ENCODE data around the gene CHN1.

The CHN1 gene

GRCh38 chr2:174796319-174796771 lies 208.8 kb downstream of the CHN1 start:
- no peak for TF ChIP-seq CTCF (IDR thresholded peaks at IDR 0.05; ENCODE audit: low read depth, low read length, missing control alignments)
- in situ Hi-C loops (cut with HindIII; ENCODE audit: low pct_ligation_motif_present, low sequenced_read_pairs), result no loop called here

GRCh38 chr2:174794851-174795374 lies 210.3 kb downstream of the CHN1 start:
- H3K36me3 ChIP-seq (replicated peaks), result no peaks in the 10 kb centered on the region
- H3K27me3 ChIP-seq (replicated peaks), result no peaks in the 10 kb centered on the region
- no peak overlapping the region for H3K27ac ChIP-seq
- TF ChIP-seq CTCF (IDR thresholded peaks at IDR 0.05; ENCODE audit: low read depth, low read length, missing control alignments), result no peak
- no peak overlapping the region for H3K4me3 ChIP-seq (ENCODE audit: low read depth, low read length)
- DNase-seq, result no peak
- in situ Hi-C loops (cut with HindIII; ENCODE audit: low pct_ligation_motif_present, low sequenced_read_pairs), result no loop called here

More at GRCh38 chr2:174796319-174796771, 208.8 kb downstream of the CHN1 start:
- Histone ChIP-seq H3K27me3 (replicated peaks) (no peaks in the 10 kb centered on the region), H3K36me3 (replicated peaks) (no peaks in the 10 kb centered on the region), H3K4me3 (ENCODE audit: low read depth, low read length) (no peak overlapping the region), H3K27ac (no peak overlapping the region)
- no peak for DNase-seq

- no peak overlapping the region for H3K27ac ChIP-seq
- no peak for DNase-seq
- no peaks in the 10 kb centered on the region for H3K27me3 ChIP-seq (replicated peaks)
- in situ Hi-C loops (cut with HindIII; ENCODE audit: low pct_ligation_motif_present, low sequenced_read_pairs), result no loop called here
- H3K4me3 ChIP-seq (ENCODE audit: low read depth, low read length), result no peak overlapping the region
- no peak for TF ChIP-seq CTCF (IDR thresholded peaks at IDR 0.05; ENCODE audit: low read depth, low read length, missing control alignments)
- no peaks in the 10 kb centered on the region for H3K36me3 ChIP-seq (replicated peaks)
These were observed 212.7 kb downstream of the CHN1 start for GRCh38 chr2:174792309-174793025.

- TF ChIP-seq CTCF (IDR thresholded peaks at IDR 0.05; ENCODE audit: low read depth, low read length, missing control alignments), result no peak
- Histone ChIP-seq H3K27ac (no peak overlapping the region), H3K27me3 (replicated peaks) (no peaks in the 10 kb centered on the region), H3K36me3 (replicated peaks) (no peaks in the 10 kb centered on the region), H3K4me3 (ENCODE audit: low read depth, low read length) (no peak overlapping the region)
- in situ Hi-C loops (cut with HindIII; ENCODE audit: low pct_ligation_motif_present, low sequenced_read_pairs), result no loop called here
- no peak for DNase-seq
These were observed 213.4 kb downstream of the CHN1 start for GRCh38 chr2:174791746-174792280.

- no peak overlapping the region for H3K27ac ChIP-seq
- no peaks in the 10 kb centered on the region for H3K36me3 ChIP-seq (replicated peaks)
- DNase-seq, result no peak
- TF ChIP-seq CTCF (IDR thresholded peaks at IDR 0.05; ENCODE audit: low read depth, low read length, missing control alignments), result no peak
- in situ Hi-C loops (cut with HindIII; ENCODE audit: low pct_ligation_motif_present, low sequenced_read_pairs), result no loop called here
- no peak overlapping the region for H3K4me3 ChIP-seq (ENCODE audit: low read depth, low read length)
- H3K27me3 ChIP-seq (replicated peaks), result no peaks in the 10 kb centered on the region
These were observed 214.2 kb downstream of the CHN1 start for GRCh38 chr2:174791020-174791419.

Measured in brain microvascular endothelial cell (primary cell).